Smooth muscle cell of the pulmonary artery (primary cell): Measurements from ENCODE around the gene VPS9D1. TPM values are rescaled to one million over a fixed set of nuclear protein-coding genes. Genes with fewer than 3 reads are reported as not detected.

ENCODE experiments used
- total RNA-seq: library from RNA; depleted of rRNA; stranded (reverse); fragments of >200 nt; gene quantifications from 2 replicates; pipeline ENCODE4 v1.2.3, GENCODE V29; 2014

Gene VPS9D1
- total RNA-seq = 9.8 and 13.8 TPM in 2 replicates

GRCh38 chr16:89720813-89721545, at the start of gene VPS9D1, which contains the start of gene ZNF276:
VPS9D1 (minus strand) TSS chr16:89720898; CDS start chr16:89720861, 37 bp downstream.
ZNF276 (plus strand) TSS chr16:89721537; CDS start chr16:89721641, 104 bp downstream.

GRCh38 chr16:89701425-89702406, 19.0 kb downstream of the VPS9D1 start, which contains the start of gene SPATA2L:
SPATA2L (minus strand) TSS chr16:89701705; CDS start chr16:89701232, 473 bp downstream.

GRCh38 chr16:89686520-89687091, 34.1 kb downstream of the VPS9D1 start, which contains the start of gene CDK10:
CDK10 (plus strand) TSS chr16:89686689; CDS start chr16:89686711, 22 bp downstream.

GRCh38 chr16:89657442-89658220, 63.1 kb downstream of the VPS9D1 start, which contains the start of the genes CHMP1A and SPATA33:
CHMP1A (minus strand) TSS chr16:89657708; CDS start chr16:89657588, 120 bp downstream.
SPATA33 (plus strand) TSS chr16:89657836; CDS start chr16:89657912, 76 bp downstream.

Other genes with a start within 250 kb of the VPS9D1 start
- 61.8 and 93.9 TPM in 2 replicates for gene ANKRD11, start 230.3 kb downstream of the VPS9D1 start, total RNA-seq
- 105 and 142 TPM in 2 replicates for gene SPG7, start 212.5 kb downstream of the VPS9D1 start, total RNA-seq
- gene RPL13, start 160.2 kb downstream of the VPS9D1 start, total RNA-seq = 2,185 and 2,282 TPM in 2 replicates
- 1.3 and 16.1 TPM in 2 replicates for gene CPNE7, start 145.1 kb downstream of the VPS9D1 start, total RNA-seq
- not detected in 2 replicates for gene DPEP1, start 107.3 kb downstream of the VPS9D1 start, total RNA-seq
- gene CHMP1A, start 63.2 kb downstream of the VPS9D1 start, total RNA-seq = 60.9 and 61.9 TPM in 2 replicates
- gene SPATA33, start 63.1 kb downstream of the VPS9D1 start, total RNA-seq = 2.2 and 3.2 TPM in 2 replicates
- gene CDK10, start 34.2 kb downstream of the VPS9D1 start, total RNA-seq = 32.4 and 42.5 TPM in 2 replicates
- gene SPATA2L, start 19.2 kb downstream of the VPS9D1 start, total RNA-seq = 8.8 and 15.6 TPM in 2 replicates
- gene ZNF276, start 639 bp upstream of the VPS9D1 start, total RNA-seq = 9.4 and 19.6 TPM in 2 replicates
- gene FANCA, start 95.7 kb upstream of the VPS9D1 start, total RNA-seq = 4.2 and 5.4 TPM in 2 replicates
- 0.72 and 1.1 TPM in 2 replicates for gene SPIRE2, start 107.6 kb upstream of the VPS9D1 start, total RNA-seq
- gene TCF25, start 152.7 kb upstream of the VPS9D1 start, total RNA-seq = 138 TPM in 2 replicates
- gene MC1R, start 198.0 kb upstream of the VPS9D1 start, total RNA-seq = 6.0 and 7.9 TPM in 2 replicates
- 245 and 308 TPM in 2 replicates for gene TUBB3, start 202.4 kb upstream of the VPS9D1 start, total RNA-seq
- 71.6 and 86.4 TPM in 2 replicates for gene DEF8, start 227.9 kb upstream of the VPS9D1 start, total RNA-seq